Mucosa of stomach (tissue), 1 donor: Measurements from ENCODE around the gene RPP21.

Experiments
- H3K27me3 ChIP-seq: one replicate; pipeline ENCODE4 v1.7.0; 2013; ENCODE audit warnings: mild to moderate bottlenecking, low read length; ENCODE audit not compliant: control insufficient read depth, insufficient read depth
- H3K36me3 ChIP-seq: one replicate; pipeline ENCODE4 v1.7.0; 2013; ENCODE audit warnings: low read length; ENCODE audit not compliant: control insufficient read depth, insufficient read depth
- H3K4me1 ChIP-seq: one replicate; pipeline ENCODE4 v1.7.0; 2013; ENCODE audit warnings: mild to moderate bottlenecking, low read length; ENCODE audit not compliant: control insufficient read depth, insufficient read depth
- H3K4me3 ChIP-seq: one replicate; pipeline ENCODE4 v1.7.0; 2013; ENCODE audit warnings: low read length
- H3K9ac ChIP-seq: one replicate; pipeline ENCODE4 v1.7.0; 2013; ENCODE audit warnings: mild to moderate bottlenecking, low read length, moderate library complexity
- H3K9me3 ChIP-seq: one replicate; pipeline ENCODE4 v1.7.0; 2013; ENCODE audit warnings: mild to moderate bottlenecking, low read length, moderate library complexity; ENCODE audit not compliant: control insufficient read depth
- donor health status: Pancreatic carcinoma.

RPP21 gene

DNA sequence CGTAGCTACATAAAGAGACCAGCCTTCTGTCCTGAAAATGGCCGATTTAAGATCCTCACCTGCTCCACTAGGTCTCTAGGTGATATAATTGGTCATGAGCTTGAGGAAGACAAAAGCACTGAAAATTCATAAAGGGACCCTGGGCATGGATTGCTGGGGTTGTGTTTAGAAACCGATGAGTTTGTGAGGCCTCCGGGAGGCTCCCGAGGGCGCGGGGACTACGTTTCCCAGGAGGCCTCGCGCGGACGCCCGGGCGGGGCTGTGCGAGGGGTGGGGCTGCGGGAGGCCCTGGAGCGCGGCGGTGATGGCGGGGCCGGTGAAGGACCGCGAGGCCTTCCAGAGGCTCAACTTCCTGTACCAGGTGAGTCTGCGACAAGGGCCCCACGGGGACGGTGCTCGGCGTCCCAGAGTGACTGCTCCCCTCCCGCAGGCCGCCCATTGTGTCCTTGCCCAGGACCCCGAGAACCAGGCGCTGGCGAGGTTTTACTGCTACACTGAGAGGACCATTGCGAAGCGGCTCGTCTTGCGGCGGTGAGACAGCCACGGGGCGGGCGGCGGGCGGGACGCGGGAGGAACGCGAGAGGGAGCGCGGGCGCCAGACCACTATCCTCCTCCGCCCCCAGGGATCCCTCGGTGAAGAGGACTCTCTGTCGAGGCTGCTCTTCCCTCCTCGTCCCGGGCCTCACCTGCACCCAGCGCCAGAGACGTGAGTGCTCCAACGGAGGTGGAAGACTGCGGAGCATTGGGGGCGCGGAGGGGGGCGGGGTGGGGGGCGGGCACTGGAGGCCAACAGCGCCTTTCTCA is at the start of gene RPP21:
Gene RPP21, plus strand, starts transcription at position 289 of the 804 bp plus-strand sequence. Its CDS starts 16 bp downstream, at position 305.
- Histone ChIP-seq H3K36me3 (no peaks in the 10 kb centered on the region), H3K9me3 (no peaks in the 10 kb centered on the region), H3K4me1 (peaks cover 4% of the 10 kb centered on the region), H3K9ac (peak within 1 kb of the TSS; percentile 76), H3K27me3 (no peaks in the 10 kb centered on the region), H3K4me3 (peak within 1 kb of the TSS; percentile 44)

DNA sequence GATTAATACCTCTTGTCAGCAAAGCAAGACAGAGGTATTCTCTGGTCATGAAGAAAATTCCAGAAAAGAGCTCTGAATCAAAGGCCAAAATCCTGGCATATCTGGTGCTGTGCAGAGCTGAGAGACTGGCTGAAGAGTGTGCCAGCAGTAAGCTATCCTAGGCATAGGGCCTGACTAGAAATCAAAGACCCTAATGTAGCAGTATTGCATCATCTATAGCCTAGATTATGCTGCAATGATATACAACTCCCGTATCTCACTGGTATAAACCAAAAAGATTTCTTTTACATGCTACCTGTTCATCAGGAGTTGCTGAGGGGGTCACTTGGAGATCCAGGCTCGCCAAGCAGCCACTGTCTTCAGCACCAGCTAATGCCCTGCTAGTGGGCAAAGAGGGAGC is 49.1 kb upstream of the RPP21 start:
- no peak overlapping the region for H3K4me3 ChIP-seq
- no peak overlapping the region for H3K9ac ChIP-seq
- no peaks in the 10 kb centered on the region for H3K9me3 ChIP-seq
- H3K4me1 ChIP-seq: no peaks in the 10 kb centered on the region
- no peaks in the 10 kb centered on the region for H3K36me3 ChIP-seq
- H3K27me3 ChIP-seq: no peaks in the 10 kb centered on the region

DNA sequence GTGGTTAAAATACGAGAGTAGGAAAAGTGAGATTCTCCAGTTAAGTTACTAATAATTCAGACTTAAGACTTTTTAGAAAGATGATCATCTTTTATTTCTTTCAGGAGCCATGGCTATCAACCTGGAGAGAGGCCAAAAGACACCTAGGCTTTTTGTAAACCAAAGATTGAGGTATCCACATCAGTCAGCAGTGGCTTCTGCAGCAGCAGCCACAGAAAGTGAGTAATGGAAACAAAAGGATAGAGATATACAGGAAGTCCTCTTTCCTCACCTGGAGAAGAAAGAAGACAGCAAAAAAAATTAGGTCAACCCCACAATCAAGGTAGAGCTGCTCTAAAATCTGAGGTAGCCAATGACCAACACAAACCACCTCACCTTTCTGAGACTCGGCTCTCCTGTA is 41.0 kb upstream of the RPP21 start:
- Histone ChIP-seq H3K36me3 (no peaks in the 10 kb centered on the region), H3K4me3 (no peak overlapping the region), H3K4me1 (no peaks in the 10 kb centered on the region), H3K9me3 (no peaks in the 10 kb centered on the region), H3K9ac (no peak overlapping the region), H3K27me3 (no peaks in the 10 kb centered on the region)

DNA sequence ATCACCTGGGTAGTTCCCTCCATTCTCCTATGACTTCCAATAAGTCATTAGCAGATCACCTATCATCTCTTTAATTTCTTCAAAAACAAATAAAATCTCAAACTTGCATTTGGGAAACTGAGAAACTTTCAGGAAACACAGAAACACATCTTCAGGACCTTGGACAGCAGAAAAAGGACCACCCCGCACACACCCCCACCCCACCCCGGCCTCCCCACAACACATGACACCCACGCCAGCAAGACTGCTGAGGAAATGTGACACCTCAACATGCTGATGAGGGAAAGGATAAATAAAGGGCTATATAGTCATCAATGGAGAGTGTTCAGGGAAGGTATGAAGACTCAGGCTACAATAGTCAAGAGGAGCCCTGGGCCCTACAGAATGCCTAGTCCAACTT is 33.9 kb upstream of the RPP21 start:
- no peaks in the 10 kb centered on the region for H3K36me3 ChIP-seq
- no peak overlapping the region for H3K4me3 ChIP-seq
- H3K4me1 ChIP-seq: no peaks in the 10 kb centered on the region
- no peaks in the 10 kb centered on the region for H3K27me3 ChIP-seq
- no peaks in the 10 kb centered on the region for H3K9me3 ChIP-seq
- H3K9ac ChIP-seq: no peak overlapping the region

DNA sequence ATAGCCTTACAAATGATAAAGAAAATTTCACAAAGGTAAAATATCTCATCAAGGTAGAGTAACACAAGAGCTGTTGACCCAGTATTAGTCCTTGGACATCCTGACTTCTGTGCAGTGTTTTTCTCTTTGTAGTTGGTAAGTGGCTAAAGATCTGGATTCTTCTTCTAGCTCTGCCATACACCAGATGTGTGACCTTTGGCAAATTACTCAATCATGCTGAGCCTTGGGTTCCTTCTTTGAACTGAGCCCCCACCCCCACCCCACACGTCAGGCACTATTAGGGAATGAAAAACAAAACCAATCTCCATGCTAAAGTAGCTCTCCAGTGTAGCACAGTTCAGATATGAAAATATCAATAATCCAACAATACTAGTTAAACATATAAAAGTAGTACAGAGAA is 33.3 kb upstream of the RPP21 start:
- no peaks in the 10 kb centered on the region for H3K27me3 ChIP-seq
- no peaks in the 10 kb centered on the region for H3K9me3 ChIP-seq
- no peaks in the 10 kb centered on the region for H3K4me1 ChIP-seq
- H3K36me3 ChIP-seq: no peaks in the 10 kb centered on the region
- no peak overlapping the region for H3K4me3 ChIP-seq
- H3K9ac ChIP-seq: no peak overlapping the region

DNA sequence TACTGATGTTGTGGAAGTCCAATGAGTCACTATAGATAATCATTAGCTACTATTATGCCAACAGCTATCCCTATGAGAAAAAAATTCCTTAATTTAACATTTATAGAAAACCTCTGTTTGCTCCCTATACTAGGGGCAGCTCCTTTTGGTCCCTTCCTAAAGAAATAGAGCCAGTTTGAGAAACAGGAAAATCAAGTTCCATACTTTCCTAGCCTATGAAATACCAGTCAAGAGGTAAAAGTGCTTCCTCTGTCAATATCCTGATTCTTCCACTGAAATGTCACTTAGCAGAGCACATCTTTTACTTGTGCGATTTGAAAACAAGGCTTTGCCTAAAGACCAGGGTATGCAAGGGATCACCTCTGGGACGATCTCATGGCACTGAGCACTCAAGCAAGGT is 32.7 kb upstream of the RPP21 start:
- Histone ChIP-seq H3K36me3 (no peaks in the 10 kb centered on the region), H3K27me3 (no peaks in the 10 kb centered on the region), H3K9me3 (no peaks in the 10 kb centered on the region), H3K4me3 (no peak overlapping the region), H3K9ac (no peak overlapping the region), H3K4me1 (no peaks in the 10 kb centered on the region)

DNA sequence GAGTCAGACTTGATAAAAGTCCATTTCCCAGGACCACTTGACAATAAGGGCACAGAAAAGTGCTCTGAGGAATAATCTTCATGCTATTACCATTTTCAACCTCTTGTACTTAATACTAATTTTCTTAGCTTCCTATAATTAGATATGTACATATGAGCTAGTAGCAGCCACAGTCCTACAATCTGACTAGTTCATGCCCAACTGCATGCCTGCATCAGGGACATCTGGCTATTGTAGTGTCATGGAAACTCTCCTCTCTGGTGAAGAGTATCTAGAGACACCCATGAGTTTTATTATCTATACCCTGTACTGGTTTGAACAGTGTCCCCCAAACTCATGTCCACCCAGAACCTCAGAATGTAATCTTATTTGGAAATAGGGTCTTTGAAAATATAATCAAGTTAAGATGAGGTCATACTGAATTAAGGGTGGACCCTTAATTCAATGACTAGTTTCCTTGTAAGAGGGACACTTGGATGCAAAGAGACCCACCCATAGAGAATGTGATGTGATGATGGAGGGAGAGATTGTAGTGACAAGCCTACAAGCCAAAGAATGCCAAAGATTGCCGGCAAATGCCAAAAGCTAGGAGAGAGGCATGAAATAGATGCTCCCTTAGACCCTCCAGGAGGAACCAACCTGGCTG is 32.2 kb upstream of the RPP21 start:
- Histone ChIP-seq H3K9me3 (no peaks in the 10 kb centered on the region), H3K9ac (no peak overlapping the region), H3K4me1 (no peaks in the 10 kb centered on the region), H3K27me3 (no peaks in the 10 kb centered on the region), H3K36me3 (no peaks in the 10 kb centered on the region), H3K4me3 (no peak overlapping the region)

DNA sequence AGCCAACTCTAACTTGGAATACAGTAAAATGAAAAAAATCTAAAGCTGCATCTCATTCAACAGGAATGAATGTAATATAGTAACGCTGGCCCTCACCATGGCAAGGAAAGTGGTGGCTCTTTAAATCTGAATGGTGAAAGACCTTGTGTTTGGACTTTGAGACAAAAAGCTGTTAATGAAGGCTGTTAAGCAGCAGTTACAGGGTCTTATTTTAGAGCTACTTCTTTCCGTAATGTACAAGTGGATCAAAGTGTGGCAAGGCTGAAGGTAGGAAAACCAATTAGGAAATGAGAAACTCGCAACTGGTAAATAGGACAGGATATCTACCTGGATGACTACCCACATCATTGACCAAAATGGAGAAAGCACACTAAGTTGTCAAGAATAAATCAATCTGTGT is 29.8 kb upstream of the RPP21 start:
- Histone ChIP-seq H3K9ac (no peak overlapping the region), H3K4me1 (no peaks in the 10 kb centered on the region), H3K4me3 (no peak overlapping the region), H3K27me3 (no peaks in the 10 kb centered on the region), H3K9me3 (no peaks in the 10 kb centered on the region), H3K36me3 (no peaks in the 10 kb centered on the region)

DNA sequence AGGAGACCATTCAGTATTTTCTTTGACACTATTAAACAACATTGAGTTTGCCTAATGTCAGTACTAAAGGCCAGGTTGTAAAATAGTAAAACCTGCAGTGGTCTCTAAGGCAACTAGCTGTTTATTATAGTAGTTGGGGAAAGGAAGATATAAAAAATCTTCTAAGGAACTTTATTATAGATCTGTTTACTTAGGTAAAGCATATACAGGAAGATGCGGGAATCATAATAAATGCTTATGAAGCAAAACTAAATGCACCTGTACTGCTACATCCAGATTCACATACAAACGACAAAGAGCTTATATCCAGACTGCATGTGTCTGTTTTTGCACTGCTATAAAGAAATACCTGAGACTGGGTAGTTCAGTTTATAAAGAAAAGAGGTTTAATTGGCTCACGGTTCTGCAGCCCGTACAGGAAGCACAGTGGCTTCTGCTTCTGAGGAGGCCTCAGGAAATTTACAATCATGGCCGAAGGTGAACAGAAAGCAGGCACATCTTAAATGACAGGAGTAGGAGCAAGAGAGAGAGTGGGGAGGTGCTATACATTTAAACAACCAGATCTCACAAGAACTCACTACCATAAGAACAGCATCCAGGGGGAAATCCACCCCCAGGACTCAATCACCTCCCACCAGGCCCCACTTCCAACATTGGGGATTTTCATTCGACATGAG is 26.9 kb upstream of the RPP21 start:
- Histone ChIP-seq H3K4me1 (peaks cover 3% of the 10 kb centered on the region), H3K9me3 (no peaks in the 10 kb centered on the region), H3K4me3 (no peak overlapping the region), H3K36me3 (no peaks in the 10 kb centered on the region), H3K27me3 (no peaks in the 10 kb centered on the region), H3K9ac (peak overlapping the region; percentile 7)

DNA sequence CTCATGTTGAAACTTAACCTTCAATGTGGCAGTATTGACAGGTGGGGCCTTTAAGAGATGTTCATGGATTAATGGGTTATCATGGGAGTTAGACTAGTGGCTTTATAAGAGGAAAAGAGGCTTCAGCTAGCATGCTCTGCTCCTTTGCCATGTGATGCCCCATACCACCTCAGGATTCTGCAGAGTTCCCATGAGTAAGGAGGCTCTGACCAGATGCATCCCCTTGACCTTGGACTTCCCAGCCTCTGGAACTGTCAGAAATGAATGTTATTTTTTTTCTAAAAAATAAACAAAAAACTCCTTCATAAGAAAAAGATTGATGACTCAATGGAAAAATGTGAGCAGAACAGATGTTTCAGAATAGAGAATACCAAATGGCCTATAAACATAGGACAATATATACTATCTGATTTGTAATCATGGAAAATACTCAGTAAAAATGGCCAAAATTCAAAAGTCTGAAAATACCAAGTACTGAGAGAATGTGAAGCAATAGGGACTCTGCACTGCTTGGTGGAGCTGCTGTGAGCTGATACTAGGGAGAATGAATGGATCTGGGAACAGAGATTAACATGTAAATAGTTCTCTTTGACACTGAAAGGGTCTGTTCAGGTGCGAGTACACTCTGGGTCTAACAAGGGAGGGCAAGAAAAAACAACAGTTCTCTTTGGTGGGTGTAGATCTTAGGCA is 25.7 kb upstream of the RPP21 start:
- no peak overlapping the region for H3K9ac ChIP-seq
- H3K27me3 ChIP-seq: no peaks in the 10 kb centered on the region
- H3K4me3 ChIP-seq: no peak overlapping the region
- H3K4me1 ChIP-seq: peaks cover 3% of the 10 kb centered on the region
- H3K36me3 ChIP-seq: no peaks in the 10 kb centered on the region
- H3K9me3 ChIP-seq: no peaks in the 10 kb centered on the region

DNA sequence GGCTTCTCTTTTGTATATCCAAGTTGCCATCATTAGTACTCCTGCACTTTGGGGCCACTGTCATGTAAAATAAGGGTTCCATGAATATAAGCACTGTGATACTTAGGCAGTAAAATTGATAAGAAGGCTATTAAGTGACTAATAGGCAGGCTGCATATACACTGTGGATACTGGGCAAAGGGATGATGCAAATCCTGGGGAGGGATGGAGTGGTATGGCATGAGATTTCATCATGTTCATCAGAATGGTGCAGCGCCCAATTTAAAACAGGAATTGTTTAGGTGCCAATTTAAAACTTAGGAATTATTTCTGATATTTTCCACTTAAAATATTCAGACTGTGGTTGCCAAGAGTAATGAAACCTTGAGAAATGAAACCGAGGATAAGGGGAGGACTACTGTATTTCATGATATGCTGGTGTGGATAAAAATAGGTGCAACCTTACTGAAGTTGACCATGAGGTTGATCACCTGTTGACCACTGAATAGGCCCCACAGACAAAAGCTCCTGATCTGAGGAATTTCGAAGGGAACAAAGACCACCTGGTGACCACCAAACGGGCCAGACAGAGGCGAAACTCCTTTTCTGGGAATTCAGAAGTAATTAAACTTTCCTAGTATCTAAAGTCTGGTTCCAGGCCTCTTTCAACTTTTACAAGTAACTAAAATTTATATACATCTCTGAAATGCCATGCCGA is 23.1 kb upstream of the RPP21 start:
- no peaks in the 10 kb centered on the region for H3K36me3 ChIP-seq
- no peak overlapping the region for H3K9ac ChIP-seq
- H3K27me3 ChIP-seq: no peaks in the 10 kb centered on the region
- no peaks in the 10 kb centered on the region for H3K9me3 ChIP-seq
- no peak overlapping the region for H3K4me3 ChIP-seq
- peaks cover 14% of the 10 kb centered on the region for H3K4me1 ChIP-seq
